Measurements from ENCODE around the gene SLC16A10.
"Not testable (repeated sequence)": the region's sequence is repeated elsewhere in the genome, so short reads cannot be mapped to it uniquely, and the experiment has no call there.

SLC16A10 gene

DNA sequence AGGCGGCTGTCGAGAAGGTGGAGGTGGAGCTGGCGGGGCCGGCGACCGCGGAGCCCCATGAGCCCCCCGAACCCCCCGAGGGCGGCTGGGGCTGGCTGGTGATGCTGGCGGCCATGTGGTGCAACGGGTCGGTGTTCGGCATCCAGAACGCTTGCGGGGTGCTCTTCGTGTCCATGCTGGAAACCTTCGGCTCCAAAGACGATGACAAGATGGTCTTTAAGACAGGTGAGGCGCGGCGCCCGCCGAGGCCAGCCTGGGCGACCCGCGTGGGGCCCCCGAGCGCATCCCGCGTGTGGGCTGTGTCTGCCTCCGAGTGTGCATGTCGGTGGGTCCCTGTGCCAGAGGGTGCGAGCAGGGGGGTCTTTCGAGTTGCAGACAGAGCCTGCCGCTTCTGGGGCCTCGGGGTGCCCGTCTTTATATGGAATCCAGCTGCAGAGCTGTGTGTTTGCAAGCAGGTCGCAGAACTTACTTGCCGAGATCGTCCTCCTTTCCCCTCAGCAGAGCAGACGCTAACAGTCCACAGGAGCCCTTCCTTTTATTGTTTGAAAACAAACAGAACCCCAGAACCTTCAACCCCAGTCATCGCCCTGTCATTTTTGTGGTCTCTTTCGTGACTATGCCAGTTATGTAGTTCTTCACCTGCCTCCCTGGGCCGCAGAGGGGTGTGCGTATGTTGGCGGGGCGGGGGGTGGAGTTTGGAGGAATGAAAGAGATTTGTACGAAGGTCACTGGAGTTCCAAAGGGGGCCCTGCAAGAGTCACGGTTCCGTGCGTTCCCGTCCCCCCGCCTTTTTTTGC is 766 bp downstream of the SLC16A10 start:
- no peak for DNase-seq (ENCODE audit: low read depth)
- no peak overlapping the region for H3K4me3 ChIP-seq (ENCODE audit: control insufficient read depth, low read depth, low read length)
- TF ChIP-seq, protein P1, sequence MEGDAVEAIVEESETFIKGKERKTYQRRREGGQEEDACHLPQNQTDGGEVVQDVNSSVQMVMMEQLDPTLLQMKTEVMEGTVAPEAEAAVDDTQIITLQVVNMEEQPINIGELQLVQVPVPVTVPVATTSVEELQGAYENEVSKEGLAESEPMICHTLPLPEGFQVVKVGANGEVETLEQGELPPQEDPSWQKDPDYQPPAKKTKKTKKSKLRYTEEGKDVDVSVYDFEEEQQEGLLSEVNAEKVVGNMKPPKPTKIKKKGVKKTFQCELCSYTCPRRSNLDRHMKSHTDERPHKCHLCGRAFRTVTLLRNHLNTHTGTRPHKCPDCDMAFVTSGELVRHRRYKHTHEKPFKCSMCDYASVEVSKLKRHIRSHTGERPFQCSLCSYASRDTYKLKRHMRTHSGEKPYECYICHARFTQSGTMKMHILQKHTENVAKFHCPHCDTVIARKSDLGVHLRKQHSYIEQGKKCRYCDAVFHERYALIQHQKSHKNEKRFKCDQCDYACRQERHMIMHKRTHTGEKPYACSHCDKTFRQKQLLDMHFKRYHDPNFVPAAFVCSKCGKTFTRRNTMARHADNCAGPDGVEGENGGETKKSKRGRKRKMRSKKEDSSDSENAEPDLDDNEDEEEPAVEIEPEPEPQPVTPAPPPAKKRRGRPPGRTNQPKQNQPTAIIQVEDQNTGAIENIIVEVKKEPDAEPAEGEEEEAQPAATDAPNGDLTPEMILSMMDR (conservative IDR thresholded peaks at IDR 0.05; ENCODE audit: control insufficient read depth, insufficient read depth, low read depth, low read length), result no peak

DNA sequence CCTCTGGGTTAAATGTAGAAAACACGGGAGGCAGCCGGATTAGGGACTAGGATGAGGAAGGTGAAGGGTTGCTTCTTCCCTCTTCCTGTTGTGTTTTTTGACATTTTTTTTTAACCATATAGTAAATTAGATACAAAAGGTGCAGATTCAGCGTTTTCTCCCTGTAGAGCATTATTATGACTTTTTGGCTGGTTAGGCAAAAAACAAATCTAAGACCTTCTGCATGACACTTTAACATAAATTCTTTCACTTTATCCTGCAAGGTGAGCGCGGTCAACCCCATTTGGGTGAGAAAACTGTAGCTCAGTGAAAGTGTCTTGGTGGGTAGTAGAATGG is 1.3 kb downstream of the SLC16A10 start:
- H3K4me3 ChIP-seq (ENCODE audit: control insufficient read depth, low read depth, low read length), result no peak overlapping the region
- DNase-seq (ENCODE audit: low read depth), result no peak
- TF ChIP-seq, protein P1 (conservative IDR thresholded peaks at IDR 0.05; ENCODE audit: control insufficient read depth, insufficient read depth, low read depth, low read length), result no peak

DNA sequence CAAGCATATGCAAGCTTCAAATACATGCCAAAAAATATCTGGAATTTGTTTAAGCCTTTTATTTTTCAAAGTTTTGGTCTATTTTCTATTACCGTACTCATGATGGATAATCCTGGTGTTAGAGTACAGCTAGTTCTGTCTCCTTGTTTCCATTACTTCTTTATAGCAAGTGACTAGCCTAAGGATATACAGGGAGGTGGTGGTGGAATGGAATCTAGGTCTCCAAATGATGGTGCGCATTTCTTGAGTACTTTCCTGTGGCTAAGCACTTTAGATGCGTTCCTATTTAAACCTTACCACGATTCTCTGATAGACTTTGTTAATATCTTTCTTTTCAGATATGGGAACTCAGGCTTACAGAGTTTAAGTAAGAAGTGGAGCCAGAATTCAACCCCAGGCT is 3.5 kb downstream of the SLC16A10 start:
- TF ChIP-seq, protein P1 (conservative IDR thresholded peaks at IDR 0.05; ENCODE audit: control insufficient read depth, insufficient read depth, low read depth, low read length), result no peak
- no peak overlapping the region for H3K4me3 ChIP-seq (ENCODE audit: control insufficient read depth, low read depth, low read length)
- no peak for DNase-seq (ENCODE audit: low read depth)

DNA sequence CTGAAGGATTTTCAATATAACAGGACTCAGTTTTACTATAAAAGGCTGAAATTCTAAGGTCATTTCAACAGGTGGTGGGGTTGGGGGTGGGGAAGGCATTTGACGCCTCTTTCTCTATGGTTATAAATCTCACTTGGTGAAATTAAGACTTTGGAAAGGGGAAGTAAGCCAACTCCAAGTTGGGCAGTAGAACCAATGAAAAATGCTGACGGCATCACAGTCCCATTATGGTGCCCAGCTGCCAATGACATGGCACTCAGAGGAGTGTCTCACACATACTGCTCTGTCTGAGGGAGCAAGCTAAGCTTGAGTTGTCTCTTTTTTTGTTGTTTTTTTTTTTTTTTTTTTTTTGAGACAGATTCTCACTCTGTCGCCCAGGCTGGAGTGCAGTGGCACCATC is 4.7 kb downstream of the SLC16A10 start:
- TF ChIP-seq, protein P1 (conservative IDR thresholded peaks at IDR 0.05; ENCODE audit: control insufficient read depth, insufficient read depth, low read depth, low read length), result no peak

DNA sequence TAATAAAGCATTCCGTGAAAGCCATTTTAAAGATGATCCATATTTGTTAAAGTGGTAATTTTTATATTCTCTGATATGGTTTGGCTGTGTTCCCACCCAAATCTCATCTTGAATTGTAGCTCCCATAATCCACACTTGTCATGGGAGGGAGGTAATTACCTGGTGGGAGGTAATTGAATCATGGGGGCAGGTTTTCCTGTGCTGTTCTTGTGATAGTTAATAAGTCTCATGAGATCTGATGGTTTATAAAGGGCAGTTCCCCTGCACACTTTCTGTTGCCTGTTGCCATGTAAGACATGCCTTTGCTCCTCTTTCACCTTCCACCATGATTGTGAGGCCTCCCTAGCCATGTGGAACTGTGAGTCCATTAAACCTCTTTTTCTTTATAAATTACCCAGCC is 8.2 kb downstream of the SLC16A10 start:
- not testable (repeated sequence) for DNase-seq (ENCODE audit: low read depth); H3K4me3 ChIP-seq (ENCODE audit: control insufficient read depth, low read depth, low read length)

More for the DNA sequence above, 4.7 kb downstream of the SLC16A10 start:
- H3K4me3 ChIP-seq (ENCODE audit: control insufficient read depth, low read depth, low read length), result no peak overlapping the region
- DNase-seq (ENCODE audit: low read depth), result no peak

DNA sequence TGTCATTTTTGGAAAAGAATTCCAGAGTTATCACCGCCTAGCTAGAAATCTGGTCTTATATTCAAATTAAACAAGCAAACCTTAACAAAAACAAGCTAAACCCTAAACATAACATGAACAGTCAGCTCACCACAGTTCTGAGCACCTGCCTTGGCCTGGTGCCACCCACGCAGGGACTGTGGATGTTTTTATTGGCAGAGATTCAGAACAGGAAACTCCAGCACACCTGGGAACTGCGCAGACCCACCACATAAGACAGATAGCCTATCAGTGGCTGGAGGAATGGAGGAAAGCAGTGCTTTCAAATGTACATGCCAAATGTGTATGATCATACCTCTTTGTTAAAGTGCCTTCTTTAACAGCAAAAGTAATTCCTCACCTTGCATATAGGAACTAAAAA is 8.9 kb downstream of the SLC16A10 start:
- TF ChIP-seq, protein P1 (conservative IDR thresholded peaks at IDR 0.05; ENCODE audit: control insufficient read depth, insufficient read depth, low read depth, low read length), result no peak
- DNase-seq (ENCODE audit: low read depth), result no peak
- no peak overlapping the region for H3K4me3 ChIP-seq (ENCODE audit: control insufficient read depth, low read depth, low read length)

DNA sequence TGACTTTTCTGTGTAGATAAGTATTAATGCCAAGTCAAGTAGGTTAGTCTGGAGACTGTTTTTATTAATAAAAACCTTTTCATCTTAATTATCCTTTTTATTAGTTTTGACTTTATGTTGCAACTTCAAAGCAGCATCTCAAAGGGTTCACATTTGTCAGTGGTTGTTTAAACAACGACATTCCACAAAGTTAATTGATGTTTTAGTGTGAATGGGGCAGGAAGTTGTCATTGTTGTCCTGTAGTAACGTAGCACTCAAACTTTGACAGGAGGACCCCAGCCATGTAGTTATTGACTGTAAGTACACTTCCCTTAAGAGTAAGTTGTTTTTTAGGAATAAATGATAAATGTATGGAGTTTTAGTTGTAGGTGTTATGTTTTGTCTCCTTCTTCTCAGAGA is 11.3 kb downstream of the SLC16A10 start:
- no peak for DNase-seq (ENCODE audit: low read depth)
- H3K4me3 ChIP-seq (ENCODE audit: control insufficient read depth, low read depth, low read length), result no peak overlapping the region
- TF ChIP-seq, protein P1 (conservative IDR thresholded peaks at IDR 0.05; ENCODE audit: control insufficient read depth, insufficient read depth, low read depth, low read length), result no peak
